HL-60 (cell line): Measurements from ENCODE around the gene NHP2.

Source experiments
- GABPA ChIP-seq: IDR thresholded peaks from 2 replicates; pipeline ENCODE4 v1.6.1; 2012; ENCODE audit warnings: low read depth
- POLR2AphosphoS5 ChIP-seq: IDR thresholded peaks from 2 replicates; pipeline ENCODE4 v1.6.1; 2012; ENCODE audit warnings: low read depth
- REST ChIP-seq: IDR thresholded peaks from 2 replicates; pipeline ENCODE4 v1.6.1; 2012; ENCODE audit warnings: low read depth; ENCODE audit not compliant: insufficient replicate concordance
- SPI1 ChIP-seq: IDR thresholded peaks from 2 replicates; pipeline ENCODE4 v1.6.1; 2012; ENCODE audit warnings: low read depth, mild to moderate bottlenecking, borderline replicate concordance
- TF ChIP-seq, protein P1 (sequence below): IDR thresholded peaks from one replicate; pipeline ENCODE4 v1.5.1; 2011; ENCODE audit warnings: low read length, control low read depth, inconsistent platforms; ENCODE audit not compliant: insufficient read depth

DNA sequence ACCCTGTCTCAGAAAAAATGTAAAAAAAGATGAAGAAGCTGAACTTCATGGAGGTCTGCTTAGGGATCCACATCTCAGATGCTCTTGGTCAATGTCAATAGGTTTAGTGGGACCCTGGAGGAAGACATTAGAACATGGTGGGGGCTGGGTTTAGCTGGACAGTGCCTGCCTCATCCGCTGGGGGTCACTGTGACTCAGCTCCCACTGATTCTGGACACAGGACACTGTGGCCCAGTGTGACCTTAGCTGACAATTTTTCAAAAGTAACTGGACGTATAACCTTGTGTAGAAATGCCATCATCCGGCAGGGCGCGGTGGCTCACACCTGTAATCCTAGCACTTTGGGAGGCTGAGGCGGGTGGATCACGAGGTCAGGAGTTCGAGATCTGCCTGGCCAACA is 43.3 kb upstream of the NHP2 start:
- TF ChIP-seq REST, result no peak
- no peak for TF ChIP-seq POLR2AphosphoS5
- TF ChIP-seq, protein P1, sequence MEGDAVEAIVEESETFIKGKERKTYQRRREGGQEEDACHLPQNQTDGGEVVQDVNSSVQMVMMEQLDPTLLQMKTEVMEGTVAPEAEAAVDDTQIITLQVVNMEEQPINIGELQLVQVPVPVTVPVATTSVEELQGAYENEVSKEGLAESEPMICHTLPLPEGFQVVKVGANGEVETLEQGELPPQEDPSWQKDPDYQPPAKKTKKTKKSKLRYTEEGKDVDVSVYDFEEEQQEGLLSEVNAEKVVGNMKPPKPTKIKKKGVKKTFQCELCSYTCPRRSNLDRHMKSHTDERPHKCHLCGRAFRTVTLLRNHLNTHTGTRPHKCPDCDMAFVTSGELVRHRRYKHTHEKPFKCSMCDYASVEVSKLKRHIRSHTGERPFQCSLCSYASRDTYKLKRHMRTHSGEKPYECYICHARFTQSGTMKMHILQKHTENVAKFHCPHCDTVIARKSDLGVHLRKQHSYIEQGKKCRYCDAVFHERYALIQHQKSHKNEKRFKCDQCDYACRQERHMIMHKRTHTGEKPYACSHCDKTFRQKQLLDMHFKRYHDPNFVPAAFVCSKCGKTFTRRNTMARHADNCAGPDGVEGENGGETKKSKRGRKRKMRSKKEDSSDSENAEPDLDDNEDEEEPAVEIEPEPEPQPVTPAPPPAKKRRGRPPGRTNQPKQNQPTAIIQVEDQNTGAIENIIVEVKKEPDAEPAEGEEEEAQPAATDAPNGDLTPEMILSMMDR, result no peak
- TF ChIP-seq GABPA, result no peak
- TF ChIP-seq SPI1, result no peak
